ENCODE measurements around the gene CD302.
A peak's percentile ranks its signal among the peaks of the same experiment; 100 is the strongest.

The CD302 gene, protein sequence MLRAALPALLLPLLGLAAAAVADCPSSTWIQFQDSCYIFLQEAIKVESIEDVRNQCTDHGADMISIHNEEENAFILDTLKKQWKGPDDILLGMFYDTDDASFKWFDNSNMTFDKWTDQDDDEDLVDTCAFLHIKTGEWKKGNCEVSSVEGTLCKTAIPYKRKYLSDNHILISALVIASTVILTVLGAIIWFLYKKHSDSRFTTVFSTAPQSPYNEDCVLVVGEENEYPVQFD

DNA sequence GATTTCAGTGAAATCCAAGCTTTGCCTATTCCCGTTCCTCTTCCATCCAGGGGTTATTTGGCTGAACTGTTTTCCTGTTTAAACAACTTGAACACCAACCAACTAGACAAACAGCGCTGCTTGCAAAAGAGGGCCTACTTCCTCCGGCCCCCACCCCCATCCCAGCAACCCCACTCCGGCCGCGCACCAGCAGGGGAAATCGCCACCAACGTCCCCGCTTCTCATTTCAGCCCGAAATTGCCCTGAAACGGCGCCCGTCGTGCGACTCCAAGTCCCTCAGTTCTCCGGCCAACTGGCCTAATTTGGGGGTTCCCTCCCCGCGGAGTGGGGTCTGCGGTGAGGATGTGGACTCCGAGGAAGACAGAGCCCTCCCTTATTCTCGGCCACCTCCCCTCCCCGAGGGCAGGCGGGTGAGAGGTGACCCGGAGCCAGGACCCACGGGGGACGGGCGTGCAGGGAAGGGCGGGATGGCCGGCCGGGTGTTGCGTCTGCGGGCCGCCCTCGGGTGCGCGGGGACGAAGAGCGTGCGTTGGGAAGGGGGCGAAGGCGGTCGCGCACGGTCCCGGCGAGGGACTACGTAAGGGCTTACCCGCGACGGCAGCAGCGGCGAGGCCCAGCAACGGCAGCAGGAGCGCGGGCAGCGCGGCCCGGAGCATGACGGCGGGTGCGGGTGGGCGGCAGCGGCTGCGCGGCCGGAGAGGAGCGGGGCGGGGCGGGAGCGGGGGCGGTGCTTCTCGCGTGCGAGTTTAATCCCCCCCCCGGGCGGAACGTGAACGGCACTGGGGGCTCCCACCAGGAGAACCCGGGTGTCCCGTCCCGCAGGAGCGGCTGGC lies at the start of gene CD302:
TSS of gene CD302 (minus strand) at position 666 of the 833 bp plus-strand sequence. CDS start at position 656, 10 bp downstream.
- peaks cover 55% of the 10 kb centered on the region for H3K27me3 Mint-ChIP-seq (ENCODE audit: low read depth)
- peak within 1 kb of the TSS; percentile 84 to 95 (median 94) for H3K4me3 Mint-ChIP-seq
- H3K9me3 Mint-ChIP-seq: no peaks in the 10 kb centered on the region

DNA sequence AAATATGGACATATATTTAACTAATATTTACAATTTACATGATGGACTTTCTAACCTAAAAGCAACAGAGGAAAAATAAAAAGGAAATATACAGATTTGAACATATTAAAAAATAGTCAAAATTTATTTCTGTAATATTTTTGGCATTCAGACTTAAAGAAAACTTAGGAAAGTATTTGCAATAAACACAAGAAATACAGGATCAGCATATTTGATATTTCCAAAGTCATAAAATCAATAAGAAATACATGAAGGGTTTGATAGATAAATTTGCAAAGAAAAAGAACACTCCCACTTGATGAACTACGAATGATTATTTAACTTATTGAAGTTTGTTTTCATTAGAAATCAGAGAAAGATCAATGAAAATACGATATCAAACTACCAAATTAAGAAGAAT lies 48.6 kb upstream of the CD302 start:
- Mint-ChIP-seq H3K27ac (no peak overlapping the region), H3K9me3 (no peaks in the 10 kb centered on the region), H3K36me3 (ENCODE audit: low read depth) (no peaks in the 10 kb centered on the region), H3K4me3 (no peak overlapping the region), H3K4me1 (no peaks in the 10 kb centered on the region), H3K27me3 (ENCODE audit: low read depth) (no peaks in the 10 kb centered on the region)
- TF ChIP-seq, protein P1, sequence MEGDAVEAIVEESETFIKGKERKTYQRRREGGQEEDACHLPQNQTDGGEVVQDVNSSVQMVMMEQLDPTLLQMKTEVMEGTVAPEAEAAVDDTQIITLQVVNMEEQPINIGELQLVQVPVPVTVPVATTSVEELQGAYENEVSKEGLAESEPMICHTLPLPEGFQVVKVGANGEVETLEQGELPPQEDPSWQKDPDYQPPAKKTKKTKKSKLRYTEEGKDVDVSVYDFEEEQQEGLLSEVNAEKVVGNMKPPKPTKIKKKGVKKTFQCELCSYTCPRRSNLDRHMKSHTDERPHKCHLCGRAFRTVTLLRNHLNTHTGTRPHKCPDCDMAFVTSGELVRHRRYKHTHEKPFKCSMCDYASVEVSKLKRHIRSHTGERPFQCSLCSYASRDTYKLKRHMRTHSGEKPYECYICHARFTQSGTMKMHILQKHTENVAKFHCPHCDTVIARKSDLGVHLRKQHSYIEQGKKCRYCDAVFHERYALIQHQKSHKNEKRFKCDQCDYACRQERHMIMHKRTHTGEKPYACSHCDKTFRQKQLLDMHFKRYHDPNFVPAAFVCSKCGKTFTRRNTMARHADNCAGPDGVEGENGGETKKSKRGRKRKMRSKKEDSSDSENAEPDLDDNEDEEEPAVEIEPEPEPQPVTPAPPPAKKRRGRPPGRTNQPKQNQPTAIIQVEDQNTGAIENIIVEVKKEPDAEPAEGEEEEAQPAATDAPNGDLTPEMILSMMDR (IDR thresholded peaks at IDR 0.05; ENCODE audit: unreplicated experiment in 3 of 3): no peak

More for the DNA sequence above, at the start of gene CD302:
- TF ChIP-seq, protein P1 (IDR thresholded peaks at IDR 0.05; ENCODE audit: unreplicated experiment in 3 of 3): no peak
- H3K27ac Mint-ChIP-seq: peak within 1 kb of the TSS; percentile 59 to 86 (median 83)
- no peaks in the 10 kb centered on the region for H3K36me3 Mint-ChIP-seq (ENCODE audit: low read depth)
- no peaks in the 10 kb centered on the region for H3K4me1 Mint-ChIP-seq

DNA sequence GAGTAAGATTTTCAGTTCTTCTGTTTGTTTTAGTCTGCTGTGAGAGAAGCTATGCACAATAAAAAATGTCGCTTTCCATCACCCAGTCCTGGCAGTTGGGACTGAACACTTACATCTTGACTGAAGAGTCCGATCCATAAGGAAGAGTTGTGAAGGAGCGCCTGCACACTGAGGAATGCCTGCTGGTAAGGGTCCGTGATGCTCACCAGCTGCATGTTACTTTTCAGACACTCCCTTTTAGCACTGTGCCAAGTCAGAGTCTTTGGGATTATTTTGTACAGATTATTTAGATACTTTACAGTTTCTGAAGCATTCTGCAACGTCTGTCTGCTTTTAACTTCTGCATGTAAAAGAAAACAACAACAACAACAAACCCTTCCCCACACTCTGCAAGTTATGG lies 42.6 kb upstream of the CD302 start:
- H3K27me3 Mint-ChIP-seq (ENCODE audit: low read depth): peaks cover 3% of the 10 kb centered on the region
- TF ChIP-seq, protein P1 (IDR thresholded peaks at IDR 0.05; ENCODE audit: unreplicated experiment in 3 of 3): no peak
- no peak overlapping the region for H3K4me3 Mint-ChIP-seq
- H3K4me1 Mint-ChIP-seq: peaks cover 5% of the 10 kb centered on the region
- H3K9me3 Mint-ChIP-seq: no peaks in the 10 kb centered on the region
- no peak overlapping the region for H3K27ac Mint-ChIP-seq
- no peaks in the 10 kb centered on the region for H3K36me3 Mint-ChIP-seq (ENCODE audit: low read depth)

DNA sequence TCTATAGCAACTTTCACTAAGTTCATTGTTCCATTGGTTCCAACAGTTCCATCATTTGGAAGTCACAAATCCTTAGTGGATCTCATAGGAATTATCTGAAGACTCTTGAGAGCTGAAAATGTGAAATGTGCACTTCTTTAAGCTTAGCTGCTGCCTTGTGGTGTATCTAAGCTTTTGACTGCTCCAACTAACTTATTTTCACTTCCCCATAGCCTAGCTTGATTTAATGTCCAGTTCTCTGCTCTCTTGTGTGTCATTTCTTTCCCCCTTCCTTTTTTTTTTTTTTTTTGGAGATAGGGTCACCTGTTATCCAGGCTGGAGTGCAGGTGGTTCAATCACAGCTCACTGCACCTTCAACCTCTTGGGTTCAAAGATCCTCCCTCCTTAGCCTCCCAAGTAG lies 34.9 kb upstream of the CD302 start:
- Mint-ChIP-seq H3K4me3 (no peak overlapping the region), H3K27me3 (ENCODE audit: low read depth) (peaks cover 8% of the 10 kb centered on the region), H3K36me3 (ENCODE audit: low read depth) (no peaks in the 10 kb centered on the region), H3K9me3 (peaks cover 2% of the 10 kb centered on the region), H3K27ac (no peak overlapping the region), H3K4me1 (peaks cover 2% of the 10 kb centered on the region)
- TF ChIP-seq, protein P1 (IDR thresholded peaks at IDR 0.05; ENCODE audit: unreplicated experiment in 3 of 3): no peak

DNA sequence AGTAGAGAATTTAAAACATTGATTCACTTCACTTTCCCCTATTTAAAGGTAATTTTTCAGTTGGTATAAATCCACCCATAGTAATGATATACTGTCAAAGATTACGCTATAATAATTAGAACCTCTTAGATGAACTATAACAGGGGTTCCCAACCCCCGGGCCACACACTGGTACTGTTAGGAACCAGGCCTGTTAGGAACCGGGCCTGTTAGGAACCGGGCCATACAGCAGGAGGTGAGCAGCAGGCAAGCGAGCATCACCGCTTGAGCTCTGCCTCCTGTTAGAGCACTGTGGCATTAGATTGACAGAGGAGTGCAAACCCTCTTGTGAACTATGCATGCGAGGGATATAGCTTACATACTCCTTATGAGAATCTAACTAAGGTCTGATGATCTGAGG lies 34.0 kb upstream of the CD302 start:
- H3K27me3 Mint-ChIP-seq (ENCODE audit: low read depth): peaks cover 8% of the 10 kb centered on the region
- H3K27ac Mint-ChIP-seq: no peak overlapping the region
- TF ChIP-seq, protein P1 (IDR thresholded peaks at IDR 0.05; ENCODE audit: unreplicated experiment in 3 of 3): no peak
- H3K36me3 Mint-ChIP-seq (ENCODE audit: low read depth): no peaks in the 10 kb centered on the region
- no peak overlapping the region for H3K4me3 Mint-ChIP-seq
- peaks cover 5% of the 10 kb centered on the region for H3K9me3 Mint-ChIP-seq
- no peaks in the 10 kb centered on the region for H3K4me1 Mint-ChIP-seq

Measured in nephron (organoid).